Fibroblast of lung (primary cell): ENCODE measurements around the gene IL23A. TPM values are rescaled to one million over a fixed set of nuclear protein-coding genes. Genes with fewer than 3 reads are reported as not detected.
A peak's percentile ranks its signal among the peaks of the same experiment; 100 is the strongest.

Experiments
- DNase-seq, 2 donors: peaks; one replicate each; pipeline versions ENCODE4 v3.0.0 to v3.0.0-alpha.2; 2010; ENCODE audit warnings: low read depth in 2 of 2
- H2AFZ ChIP-seq: 2 replicates; pipeline ENCODE4 v1.5.1; 2012; ENCODE audit warnings: low read length, control low read depth, inconsistent platforms
- H3K27ac ChIP-seq: 2 replicates; pipeline ENCODE4 v1.5.1; 2011; ENCODE audit warnings: low read length, control low read depth; ENCODE audit not compliant: insufficient read depth
- H3K27me3 ChIP-seq: 2 replicates; pipeline ENCODE4 v1.5.1; 2011; ENCODE audit warnings: mild to moderate bottlenecking, low read length; ENCODE audit not compliant: control insufficient read depth, insufficient read depth
- H3K36me3 ChIP-seq: 2 replicates; pipeline ENCODE4 v1.5.1; 2011; ENCODE audit warnings: low read length; ENCODE audit not compliant: control insufficient read depth, insufficient read depth
- H3K4me1 ChIP-seq: 2 replicates; pipeline ENCODE4 v1.5.1; 2011; ENCODE audit warnings: low read length; ENCODE audit not compliant: control insufficient read depth, insufficient read depth; ENCODE audit errors: extremely low read depth
- H3K4me2 ChIP-seq: 2 replicates; pipeline ENCODE4 v1.5.1; 2011; ENCODE audit warnings: low read length, control low read depth; ENCODE audit not compliant: insufficient read depth; ENCODE audit errors: extremely low read depth
- H3K4me3 ChIP-seq, 4 experiments: fragments of 200-600 bp in 1 of 4; sonication (generic) in 1 of 4; replicated peaks in 1 of 4; 2 replicates each; pipeline ENCODE4 v1.5.1; 2011 to 2016; ENCODE audit warnings: low read length in 4 of 4, low read depth in 3 of 4, mild to moderate bottlenecking in 3 of 4, control low read depth in 2 of 4, inconsistent platforms in 1 of 4, mixed read lengths in 1 of 4; ENCODE audit not compliant: insufficient read depth in 1 of 4; ENCODE audit errors: control extremely low read depth in 1 of 4
- H3K79me2 ChIP-seq: 2 replicates; pipeline ENCODE4 v1.5.1; 2012; ENCODE audit warnings: mild to moderate bottlenecking, low read length, inconsistent platforms; ENCODE audit not compliant: control insufficient read depth, insufficient read depth
- H3K9ac ChIP-seq: 2 replicates; pipeline ENCODE4 v1.5.1; 2011; ENCODE audit warnings: mild to moderate bottlenecking, low read length, control low read depth; ENCODE audit not compliant: insufficient read depth
- H3K9me3 ChIP-seq: 2 replicates; pipeline ENCODE4 v1.5.1; 2012; ENCODE audit warnings: low read depth, low read length; ENCODE audit not compliant: control insufficient read depth, insufficient read depth
- H4K20me1 ChIP-seq: 2 replicates; pipeline ENCODE4 v1.5.1; 2011; ENCODE audit warnings: low read length; ENCODE audit not compliant: control insufficient read depth, insufficient read depth; ENCODE audit errors: extremely low read depth
- EZH2 ChIP-seq: IDR thresholded peaks from 2 replicates; pipeline ENCODE4 v1.5.1; 2012; ENCODE audit warnings: low read length, control low read depth, mild to moderate bottlenecking; ENCODE audit errors: missing control alignments
- polyA plus RNA-seq, 2 donors: library from polyadenylated mRNA; depleted of rRNA in 1 of 2; stranded (reverse) in 1 of 2; unstranded in 1 of 2; fragments of >200 nt; gene quantifications; 2 replicates each; pipeline ENCODE4 v1.2.1, GENCODE V29; 2011 to 2012; ENCODE audit warnings: missing spikeins in 1 of 2
- total RNA-seq: library from RNA; depleted of rRNA; stranded (reverse); fragments of >200 nt; gene quantifications from 2 replicates; pipeline ENCODE4 v1.2.1, GENCODE V29; 2014
- TF ChIP-seq, protein P1 (sequence below), 2 donors: IDR thresholded peaks in 1 of 2; conservative IDR thresholded peaks in 1 of 2; 1 replicate in 1 of 2; 2 replicates in 1 of 2; pipeline ENCODE4 v1.5.1; 2011 to 2012; ENCODE audit warnings: low read length in 2 of 2, control low read depth in 1 of 2, inconsistent platforms in 1 of 2, low read depth in 1 of 2, mild to moderate bottlenecking in 1 of 2

Gene IL23A
- total and polyA plus RNA-seq, 2 donors (not counting 1 experiment from before 2014, with no cell fraction given), result 0.17 TPM; not detected in 1

DNA sequence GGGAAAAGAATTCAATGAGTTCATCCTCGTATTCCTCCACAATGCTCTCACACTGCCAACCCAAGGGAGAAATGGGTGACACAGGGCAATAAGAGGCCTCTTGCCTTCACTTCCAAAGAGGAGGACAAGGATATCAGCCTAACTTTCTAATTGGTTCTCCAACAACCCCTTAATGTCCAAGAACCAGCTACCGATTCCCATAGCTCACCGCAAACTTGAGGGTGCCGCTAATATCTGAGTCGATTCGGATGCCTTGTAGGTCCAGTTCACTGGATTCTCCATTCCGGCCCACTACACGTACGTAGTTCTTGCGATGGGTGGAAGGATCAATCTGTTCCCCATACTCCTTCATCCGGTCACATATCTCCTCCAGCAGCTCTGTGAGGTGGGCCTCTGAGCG, 27.7 kb upstream of the IL23A start:
- TF ChIP-seq, protein P1, sequence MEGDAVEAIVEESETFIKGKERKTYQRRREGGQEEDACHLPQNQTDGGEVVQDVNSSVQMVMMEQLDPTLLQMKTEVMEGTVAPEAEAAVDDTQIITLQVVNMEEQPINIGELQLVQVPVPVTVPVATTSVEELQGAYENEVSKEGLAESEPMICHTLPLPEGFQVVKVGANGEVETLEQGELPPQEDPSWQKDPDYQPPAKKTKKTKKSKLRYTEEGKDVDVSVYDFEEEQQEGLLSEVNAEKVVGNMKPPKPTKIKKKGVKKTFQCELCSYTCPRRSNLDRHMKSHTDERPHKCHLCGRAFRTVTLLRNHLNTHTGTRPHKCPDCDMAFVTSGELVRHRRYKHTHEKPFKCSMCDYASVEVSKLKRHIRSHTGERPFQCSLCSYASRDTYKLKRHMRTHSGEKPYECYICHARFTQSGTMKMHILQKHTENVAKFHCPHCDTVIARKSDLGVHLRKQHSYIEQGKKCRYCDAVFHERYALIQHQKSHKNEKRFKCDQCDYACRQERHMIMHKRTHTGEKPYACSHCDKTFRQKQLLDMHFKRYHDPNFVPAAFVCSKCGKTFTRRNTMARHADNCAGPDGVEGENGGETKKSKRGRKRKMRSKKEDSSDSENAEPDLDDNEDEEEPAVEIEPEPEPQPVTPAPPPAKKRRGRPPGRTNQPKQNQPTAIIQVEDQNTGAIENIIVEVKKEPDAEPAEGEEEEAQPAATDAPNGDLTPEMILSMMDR (conservative IDR thresholded peaks at IDR 0.05 in 1 of 2, IDR thresholded peaks at IDR 0.05 in 1 of 2; ENCODE audit: low read depth in 1 of 2, low read length in 2 of 2), result no peak
- no peak for TF ChIP-seq EZH2
- no peak overlapping the region for H2AFZ ChIP-seq
- peaks cover 4% of the 10 kb centered on the region for H3K4me1 ChIP-seq

DNA sequence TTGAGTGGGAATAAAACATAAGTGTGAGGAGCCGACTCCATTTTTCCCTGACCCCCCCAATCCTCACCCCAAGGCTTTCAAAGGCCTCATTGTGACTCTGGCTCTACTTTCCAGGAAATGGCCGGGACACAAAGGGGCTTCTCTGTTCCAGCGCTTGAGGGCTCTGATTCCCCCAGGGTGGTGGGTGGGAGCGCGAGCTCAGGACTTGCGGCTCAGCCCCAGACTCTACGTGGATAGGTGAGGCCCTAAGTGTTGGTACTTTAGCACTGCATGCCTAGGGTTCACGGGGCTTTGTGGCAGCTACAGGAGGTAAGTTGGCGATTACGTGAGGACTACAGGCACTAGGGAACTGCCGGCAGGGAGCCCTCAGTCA, 23.4 kb upstream of the IL23A start:
- peak in 1 of 2 donors; percentile 14 for DNase-seq
- Histone ChIP-seq H3K79me2 (peaks cover 17% of the 10 kb centered on the region), H3K27ac (peak overlapping the region; percentile 71), H3K36me3 (peaks cover 4% of the 10 kb centered on the region), H3K9ac (peak overlapping the region; percentile 93), H3K9me3 (no peaks in the 10 kb centered on the region), H3K4me1 (peaks cover 4% of the 10 kb centered on the region), H2AFZ (peak overlapping the region; percentile 60), H3K27me3 (no peaks in the 10 kb centered on the region), H3K4me3 (peak overlapping the region; percentile 89 to 98 (median 96)), H4K20me1 (no peaks in the 10 kb centered on the region), H3K4me2 (peak overlapping the region; percentile 97)
- TF ChIP-seq, protein P1 (conservative IDR thresholded peaks at IDR 0.05 in 1 of 2, IDR thresholded peaks at IDR 0.05 in 1 of 2; ENCODE audit: low read depth in 1 of 2, low read length in 2 of 2), result no peak
- TF ChIP-seq EZH2, result no peak

More for the DNA sequence above, 27.7 kb upstream of the IL23A start:
- Histone ChIP-seq H3K9ac (no peak overlapping the region), H3K4me3 (no peak overlapping the region), H3K9me3 (no peaks in the 10 kb centered on the region), H4K20me1 (no peaks in the 10 kb centered on the region), H3K4me2 (no peak overlapping the region), H3K36me3 (peaks cover 4% of the 10 kb centered on the region), H3K27ac (no peak overlapping the region), H3K27me3 (no peaks in the 10 kb centered on the region), H3K79me2 (peaks cover 17% of the 10 kb centered on the region)
- no peak for DNase-seq

DNA sequence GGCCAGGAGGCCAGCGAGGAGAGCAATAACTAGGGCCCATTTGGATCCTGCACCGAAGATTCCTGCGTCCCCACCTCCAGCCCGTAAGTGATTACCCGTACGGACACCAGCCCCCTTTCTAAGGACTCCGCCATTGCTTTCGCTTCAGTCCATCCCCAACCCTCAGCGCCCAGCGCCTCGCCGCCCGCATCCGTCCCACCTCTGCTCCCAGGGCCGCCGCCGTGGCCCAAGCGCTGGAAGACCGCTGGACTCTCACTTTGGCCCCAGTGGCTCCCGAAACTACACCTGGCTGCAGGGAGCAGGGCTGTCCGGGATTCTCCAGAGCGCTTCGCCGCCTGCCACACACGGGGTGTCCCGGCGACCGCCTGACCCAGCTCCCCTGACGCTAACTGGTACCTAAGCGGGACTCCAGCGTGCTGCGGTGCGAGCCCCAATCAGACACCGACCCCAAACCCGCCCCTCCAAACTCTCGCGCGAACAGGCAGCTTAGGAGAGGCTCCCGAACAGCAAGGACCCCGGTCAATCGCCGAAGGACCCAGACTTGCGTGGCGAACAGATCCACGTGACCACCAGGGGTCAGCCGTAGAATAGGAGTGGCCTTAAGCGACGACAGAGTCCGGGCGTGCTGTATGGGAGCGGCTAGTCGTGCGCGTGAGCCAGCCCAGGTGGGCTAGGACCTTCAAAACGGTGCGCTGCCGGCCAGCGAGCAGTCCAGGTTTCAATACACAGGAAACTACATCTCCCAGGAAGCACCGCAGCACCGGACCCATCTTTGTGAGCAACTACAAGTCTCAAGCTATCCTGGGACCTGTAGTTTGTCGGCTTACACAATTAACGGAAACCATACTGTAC, 22.8 kb upstream of the IL23A start, which contains the start of gene CNPY2:
Gene CNPY2 (minus strand): TSS at position 367 of the 852 bp plus-strand sequence. CDS start 771 bp downstream, outside the sequence.
- Histone ChIP-seq H3K4me1 (peaks cover 4% of the 10 kb centered on the region), H3K36me3 (peaks cover 4% of the 10 kb centered on the region), H3K27me3 (no peaks in the 10 kb centered on the region), H3K4me2 (peak within 1 kb of the TSS; percentile 97), H3K79me2 (peaks cover 17% of the 10 kb centered on the region), H3K9ac (peak within 1 kb of the TSS; percentile 93), H3K4me3 (peak within 1 kb of the TSS; percentile 89 to 98 (median 96)), H4K20me1 (no peaks in the 10 kb centered on the region), H3K9me3 (no peaks in the 10 kb centered on the region), H3K27ac (peak within 1 kb of the TSS; percentile 71), H2AFZ (peak within 1 kb of the TSS; percentile 63)
- peak; percentile 97 to 98 for DNase-seq
- TF ChIP-seq, protein P1 (conservative IDR thresholded peaks at IDR 0.05 in 1 of 2, IDR thresholded peaks at IDR 0.05 in 1 of 2; ENCODE audit: low read depth in 1 of 2, low read length in 2 of 2), result no peak
- no peak for TF ChIP-seq EZH2
